GM18505 (cell line): Measurements from ENCODE around the gene VWCE.

Experiments
- ATAC-seq: cut with Tn5 transposase; IDR thresholded peaks from one replicate; pipeline ENCODE4 v1.9.1; 2021; ENCODE audit not compliant: unreplicated experiment
- POLR2A ChIP-seq: IDR thresholded peaks from 4 replicates; pipeline ENCODE4 v1.6.1; 2011; ENCODE audit warnings: borderline replicate concordance; ENCODE audit not compliant: insufficient read depth, insufficient read length; ENCODE audit errors: extremely low read depth

VWCE gene

DNA sequence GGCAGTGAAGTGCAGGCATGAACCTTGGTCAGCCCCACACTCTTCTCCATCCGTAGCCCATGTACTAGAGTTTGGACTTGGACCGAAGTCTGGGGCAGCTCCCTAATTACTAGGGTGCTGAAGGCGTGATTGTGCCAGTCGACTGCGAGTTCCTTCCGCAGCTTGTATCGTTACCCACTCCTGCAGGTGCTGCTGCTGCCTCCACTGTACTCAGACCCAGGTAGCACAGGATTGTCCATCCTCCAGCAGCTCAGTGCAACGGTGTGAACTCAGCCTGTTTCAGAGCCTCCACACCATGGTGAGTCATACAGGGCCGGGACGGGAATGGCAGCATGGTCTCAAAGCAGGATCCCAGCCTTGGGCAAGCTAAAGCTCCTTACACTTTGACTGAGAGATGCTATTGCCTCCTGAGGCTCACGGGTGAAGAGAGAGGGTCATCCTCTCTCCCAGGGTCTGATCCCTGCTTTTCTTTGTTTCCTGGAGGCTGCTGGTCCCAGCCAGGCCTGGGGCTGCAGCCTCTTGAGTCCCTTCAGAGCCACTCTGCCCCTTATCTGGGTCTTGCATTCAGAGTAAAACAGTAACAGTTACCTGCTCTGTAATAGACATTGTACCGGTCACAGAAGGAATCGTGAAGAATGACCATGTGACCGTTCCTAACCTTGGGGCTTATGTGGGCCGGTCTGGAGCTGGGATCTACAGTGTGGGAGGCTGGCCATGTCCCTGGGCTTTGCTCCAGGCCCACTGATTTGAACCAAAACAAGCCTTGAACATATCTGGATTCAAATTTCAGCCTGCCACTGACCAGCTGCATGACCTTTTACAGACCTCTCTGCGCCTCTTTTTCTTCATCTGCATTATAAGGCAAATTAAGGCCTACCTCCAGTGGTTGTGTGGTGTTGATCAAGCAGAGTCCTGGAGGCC is 39.6 kb upstream of the VWCE start:
- no peak for ATAC-seq

DNA sequence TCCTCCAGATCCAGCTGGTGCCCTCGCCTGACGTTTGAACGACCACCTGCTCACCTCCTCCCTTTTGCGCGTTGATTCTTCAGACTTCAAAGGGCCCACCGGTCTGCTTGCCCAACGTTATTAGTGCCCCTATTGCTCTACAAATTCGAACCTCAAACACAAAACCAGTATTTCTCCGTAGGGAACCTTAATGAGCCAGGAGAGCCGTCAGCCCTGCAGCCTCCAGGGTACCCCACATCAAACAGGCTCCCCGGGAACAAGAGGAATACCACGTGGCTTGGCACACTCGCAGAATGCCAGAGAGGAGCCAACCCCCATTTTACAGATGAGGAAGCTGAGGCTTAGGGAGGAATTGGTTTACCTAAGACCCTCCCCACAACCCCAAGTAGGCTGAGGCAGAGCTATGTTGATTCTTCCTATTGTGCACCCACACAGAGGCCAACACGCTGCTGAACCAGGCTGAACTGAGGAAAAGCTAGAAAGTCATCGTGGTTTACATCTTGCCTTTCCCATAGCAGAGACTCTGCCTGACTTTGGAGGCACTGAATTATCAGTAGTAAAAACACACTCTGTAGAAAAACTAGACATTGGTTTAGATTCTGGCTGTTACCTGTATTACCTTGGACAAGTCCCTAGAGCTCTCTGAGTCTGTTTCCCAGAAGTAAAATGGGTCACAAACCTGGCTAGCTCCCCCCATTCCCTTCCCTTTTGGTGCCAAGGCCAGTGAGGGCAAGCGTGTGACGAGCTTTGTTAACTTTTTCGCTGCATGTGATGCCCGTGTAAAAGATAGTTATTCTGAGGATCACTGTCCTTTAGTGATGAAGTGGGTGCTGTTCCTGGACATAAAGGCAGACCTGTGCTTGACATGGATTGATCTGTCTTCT is 38.7 kb upstream of the VWCE start:
- no peak for TF ChIP-seq POLR2A
- no peak for ATAC-seq

More for the DNA sequence above, 39.6 kb upstream of the VWCE start:
- no peak for TF ChIP-seq POLR2A

DNA sequence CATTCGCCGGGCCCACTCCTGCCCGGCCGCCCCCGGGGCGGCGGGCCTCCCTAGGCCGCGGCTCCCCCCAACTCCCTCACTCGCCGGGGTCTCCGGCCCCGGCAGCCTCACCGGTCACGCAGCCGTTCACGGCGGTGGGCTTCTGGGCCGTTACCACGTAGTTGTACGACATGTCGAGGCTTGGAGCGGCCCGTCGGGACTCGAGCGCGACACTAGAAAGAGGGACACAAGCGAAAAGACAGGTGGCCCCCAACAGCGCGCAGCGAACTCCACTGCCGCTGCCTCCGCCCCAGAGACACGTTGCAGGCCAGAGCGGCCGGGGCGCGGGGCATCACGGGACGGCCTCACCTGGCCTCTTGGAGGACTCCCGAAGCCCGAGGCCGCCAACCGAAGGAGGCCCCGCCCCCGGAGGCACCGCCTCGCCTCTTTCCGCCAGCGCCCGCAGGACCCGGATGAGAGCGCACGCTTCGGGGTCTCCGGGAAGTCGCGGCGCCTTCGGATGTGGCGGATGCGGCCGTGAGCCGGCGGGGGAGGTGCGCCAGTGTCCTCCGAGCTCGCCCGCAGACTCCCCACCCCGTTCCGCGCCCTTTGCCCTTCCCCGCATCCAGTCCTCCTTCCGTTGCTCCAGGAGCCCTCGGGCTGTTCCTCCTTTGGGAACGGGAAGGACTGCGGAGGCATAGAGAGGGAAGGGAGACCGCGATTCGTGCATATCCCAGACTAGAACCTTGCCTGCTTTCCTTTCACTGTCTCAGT is 37.9 kb upstream of the VWCE start, which contains the start of the genes DDB1 and TKFC:
Gene DDB1, minus strand, starts transcription at position 309 of the 753 bp plus-strand sequence. Its CDS starts 137 bp downstream, at position 172.
Gene TKFC, plus strand, starts transcription at position 432 of the 753 bp plus-strand sequence. CDS start 1,501 bp downstream, outside the sequence.
- peak; percentile 93 for TF ChIP-seq POLR2A
- ATAC-seq, result peak; percentile 89

DNA sequence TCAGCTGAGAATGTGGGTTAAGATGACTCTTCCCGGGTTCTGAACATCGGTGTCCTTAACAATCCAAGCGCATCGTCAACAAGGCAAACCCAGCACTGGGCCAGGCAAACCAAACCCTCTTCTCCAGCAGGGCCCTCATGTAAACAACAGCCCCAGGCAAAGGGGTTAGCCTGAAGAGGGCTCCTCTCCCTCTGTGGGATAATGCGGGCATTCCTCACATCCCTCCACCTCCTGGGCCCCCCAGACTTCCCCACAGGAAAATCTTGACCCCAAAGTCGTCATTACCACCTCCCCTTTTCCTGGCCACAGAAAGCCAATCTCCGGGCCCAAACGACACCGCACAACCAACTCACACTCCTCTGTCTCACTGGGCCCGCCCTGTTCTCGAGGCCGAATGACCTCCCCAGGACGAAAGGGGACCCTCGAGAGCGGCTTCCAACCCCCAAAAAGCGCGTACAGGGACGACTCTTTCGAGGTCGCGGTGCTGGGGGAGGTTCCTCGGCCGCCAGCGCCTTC is 37.2 kb upstream of the VWCE start:
- no peak for TF ChIP-seq POLR2A
- no peak for ATAC-seq

DNA sequence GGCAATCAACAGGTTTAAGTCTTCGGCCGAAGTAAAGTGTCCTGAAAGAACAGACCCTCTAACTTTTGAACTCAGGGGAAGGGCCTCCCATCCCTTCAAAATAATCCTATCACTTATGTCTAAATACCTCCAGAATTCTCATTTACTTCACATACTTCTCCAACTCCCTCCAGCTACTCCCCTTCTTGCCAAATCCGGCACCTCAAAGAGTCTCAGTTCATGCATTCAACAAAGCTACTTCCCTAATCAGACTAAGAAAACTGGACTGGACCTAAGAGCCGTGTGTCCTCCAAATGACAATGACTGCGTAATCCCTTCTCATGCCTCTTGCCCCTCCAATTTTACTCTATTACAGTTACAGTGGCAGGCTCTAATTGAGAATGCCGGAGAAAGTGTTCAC is 36.5 kb upstream of the VWCE start:
- ATAC-seq, result no peak
- TF ChIP-seq POLR2A, result no peak

DNA sequence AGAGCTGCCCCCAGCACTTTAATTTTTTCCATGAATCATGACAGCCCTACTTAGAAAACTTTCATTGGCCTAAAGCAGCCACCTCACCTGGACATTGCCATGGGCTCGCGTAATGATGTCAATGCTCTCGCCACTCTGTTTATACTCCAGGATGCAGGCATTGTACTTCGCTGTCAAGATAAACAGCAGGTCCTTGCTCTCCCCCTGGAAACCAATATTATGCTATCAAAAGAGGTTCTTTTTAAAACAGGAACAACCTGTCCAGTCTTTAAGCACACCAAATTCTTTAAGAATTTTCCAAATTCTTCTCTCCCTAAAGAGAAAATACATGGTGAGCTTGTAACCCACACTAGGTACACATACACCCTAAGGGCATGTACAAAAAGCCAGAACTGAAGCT is 34.8 kb upstream of the VWCE start:
- ATAC-seq, result no peak
- no peak for TF ChIP-seq POLR2A

DNA sequence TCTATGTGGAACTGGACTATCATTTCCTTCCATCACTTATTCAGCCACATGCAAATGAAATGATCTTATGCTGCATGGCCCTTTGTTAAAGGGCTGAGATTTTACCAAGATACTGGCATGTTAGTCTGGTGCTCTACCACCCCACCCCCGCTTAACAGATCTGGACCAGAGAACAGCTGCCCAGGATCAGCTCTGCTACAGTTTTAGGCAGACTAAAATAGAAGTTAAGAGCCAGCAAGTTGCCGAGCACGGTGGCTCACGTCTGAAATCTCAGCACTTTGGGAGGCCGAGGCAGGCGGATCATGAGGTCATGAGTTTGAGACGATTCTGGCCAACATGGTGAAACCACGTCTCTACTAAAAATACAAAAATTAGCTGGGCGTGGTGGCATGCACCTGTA is 33.2 kb upstream of the VWCE start:
- ATAC-seq, result no peak
- TF ChIP-seq POLR2A, result no peak

DNA sequence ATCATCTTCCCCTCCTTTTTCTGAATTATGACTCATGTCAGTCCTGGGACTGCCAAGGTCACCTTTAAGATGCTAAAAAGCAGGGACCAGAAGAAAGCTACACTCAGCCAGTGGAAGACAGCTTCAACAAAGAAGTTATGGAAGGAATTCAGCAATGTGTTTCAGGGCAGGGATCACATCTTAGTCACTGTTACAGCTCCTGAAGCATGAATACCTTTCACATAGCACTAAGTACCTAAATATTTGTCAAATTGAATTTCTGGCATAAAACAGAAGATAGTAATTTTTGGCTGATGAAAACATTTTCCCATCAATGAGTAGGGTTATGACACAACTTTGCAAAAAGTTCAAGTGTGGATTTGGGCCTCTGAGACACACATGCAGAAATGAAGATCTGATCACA is 32.6 kb upstream of the VWCE start:
- no peak for ATAC-seq
- TF ChIP-seq POLR2A, result no peak

DNA sequence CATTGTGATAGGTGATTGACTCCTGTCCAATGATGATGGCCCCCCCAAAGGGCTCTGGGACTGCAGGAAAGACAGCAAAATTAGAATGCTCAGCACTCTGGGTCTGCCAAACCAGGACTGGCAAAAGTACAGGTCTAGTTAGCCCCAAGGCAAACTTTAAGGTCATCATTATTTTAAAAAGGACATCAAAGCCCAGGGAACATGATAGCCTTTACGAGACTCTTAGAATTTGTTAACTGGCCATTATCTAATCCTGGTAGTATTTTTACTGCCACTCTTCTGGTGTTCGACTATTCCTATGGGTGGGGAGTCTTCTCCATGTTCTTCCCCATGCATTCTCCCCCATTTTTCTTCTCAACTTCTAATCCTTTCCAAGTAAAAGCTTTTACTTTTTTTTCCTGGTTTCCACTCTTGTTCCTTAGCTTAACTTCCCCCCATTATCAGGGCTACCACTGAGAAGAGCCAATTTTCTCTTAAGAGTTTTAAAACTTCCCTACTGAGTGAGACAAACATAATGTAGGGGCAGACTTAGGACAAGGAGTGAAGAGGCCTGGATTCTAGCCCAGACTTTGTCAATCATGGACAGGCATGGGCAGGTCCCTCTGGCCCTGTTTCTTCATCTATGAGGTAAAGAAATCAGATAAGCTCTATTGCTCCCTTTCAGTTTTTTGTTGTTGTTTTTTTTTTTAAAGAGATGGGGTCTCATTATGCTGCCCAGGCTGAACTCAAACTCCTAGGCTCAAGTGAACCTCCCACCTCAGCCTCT is 30.7 kb upstream of the VWCE start:
- ATAC-seq, result no peak
- TF ChIP-seq POLR2A, result no peak

DNA sequence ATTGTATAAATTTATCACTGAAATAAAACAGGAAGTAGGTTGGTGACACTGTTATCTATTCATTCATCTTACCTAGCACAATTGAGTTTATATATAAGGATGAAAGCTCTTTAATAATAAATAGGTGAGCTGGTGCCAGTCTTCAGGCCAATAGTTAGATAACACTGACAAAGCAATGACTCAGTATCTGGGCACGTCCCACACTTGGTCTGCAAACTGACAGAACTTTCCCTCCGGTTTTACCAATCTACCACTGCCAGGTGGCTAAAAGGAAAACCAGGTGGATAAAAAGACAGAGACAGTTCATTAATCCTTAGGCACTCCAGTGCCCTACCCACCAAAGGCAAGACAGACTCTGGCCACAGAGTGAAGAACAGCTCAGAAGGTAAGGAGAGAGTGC is 20.1 kb upstream of the VWCE start:
- TF ChIP-seq POLR2A, result no peak
- no peak for ATAC-seq

DNA sequence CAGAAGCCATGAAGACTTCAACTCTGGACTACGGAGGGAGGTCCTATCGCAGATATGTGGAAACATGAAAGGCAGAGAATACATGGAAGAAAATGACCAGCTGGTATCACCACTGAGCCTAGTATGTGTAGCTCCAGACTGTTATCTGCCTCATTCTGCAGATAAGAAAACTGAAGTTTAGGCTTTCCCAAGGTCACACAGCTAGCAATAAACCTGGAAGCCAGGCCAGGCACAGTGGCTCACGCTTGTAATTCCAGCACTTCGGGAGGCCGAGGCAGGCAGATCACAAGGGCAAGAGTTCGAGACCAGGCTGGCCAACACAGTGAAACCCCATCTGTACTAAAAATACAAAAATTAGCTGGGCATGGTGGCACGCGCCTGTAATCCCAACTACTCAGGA is 15.6 kb upstream of the VWCE start:
- no peak for ATAC-seq
- TF ChIP-seq POLR2A, result no peak

DNA sequence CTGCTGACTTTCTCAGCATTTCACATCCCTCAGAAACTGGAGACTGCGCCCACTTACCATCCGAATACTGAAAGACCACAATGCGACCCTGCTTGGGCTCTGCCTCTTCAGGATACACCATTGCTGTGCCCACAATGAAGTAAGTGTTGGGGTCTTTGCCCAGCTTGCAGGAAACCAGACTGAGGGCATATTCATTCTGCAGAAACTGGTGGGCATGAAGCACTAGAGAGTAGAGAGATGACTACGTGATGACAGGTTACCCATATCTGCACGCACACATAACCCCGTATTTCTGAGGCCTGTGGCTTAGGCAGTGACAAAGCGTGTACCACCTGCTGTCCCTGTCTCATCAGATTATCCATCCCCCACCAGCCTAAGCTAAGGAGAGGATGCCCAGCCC is 14.6 kb upstream of the VWCE start:
- no peak for ATAC-seq
- no peak for TF ChIP-seq POLR2A
